ENCODE data around the gene KIF16B.

The KIF16B gene

DNA sequence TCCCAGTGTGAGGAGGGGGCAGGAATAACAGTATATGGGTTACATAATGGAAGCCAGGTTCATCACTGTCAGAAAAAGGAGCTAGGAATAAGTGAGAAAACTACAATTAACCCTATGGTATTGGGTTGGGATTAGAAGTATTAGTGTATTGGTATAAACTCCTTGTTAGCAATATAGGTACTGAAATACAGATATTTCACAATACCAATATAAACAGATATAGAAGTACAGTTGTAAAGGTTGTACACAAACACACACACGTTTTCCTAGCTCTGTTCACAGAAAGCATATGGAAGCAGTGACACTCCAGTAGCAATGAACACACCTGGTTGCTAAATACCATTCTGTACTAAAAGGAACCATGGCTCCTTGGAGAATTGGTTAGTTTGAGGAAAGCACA, 148.5 kb downstream of the KIF16B start:
- FAIRE-seq, result no peak

- FAIRE-seq, result no peak
These were observed 149.7 kb downstream of the KIF16B start for GRCh38 chr20:16423311-16424212.

DNA sequence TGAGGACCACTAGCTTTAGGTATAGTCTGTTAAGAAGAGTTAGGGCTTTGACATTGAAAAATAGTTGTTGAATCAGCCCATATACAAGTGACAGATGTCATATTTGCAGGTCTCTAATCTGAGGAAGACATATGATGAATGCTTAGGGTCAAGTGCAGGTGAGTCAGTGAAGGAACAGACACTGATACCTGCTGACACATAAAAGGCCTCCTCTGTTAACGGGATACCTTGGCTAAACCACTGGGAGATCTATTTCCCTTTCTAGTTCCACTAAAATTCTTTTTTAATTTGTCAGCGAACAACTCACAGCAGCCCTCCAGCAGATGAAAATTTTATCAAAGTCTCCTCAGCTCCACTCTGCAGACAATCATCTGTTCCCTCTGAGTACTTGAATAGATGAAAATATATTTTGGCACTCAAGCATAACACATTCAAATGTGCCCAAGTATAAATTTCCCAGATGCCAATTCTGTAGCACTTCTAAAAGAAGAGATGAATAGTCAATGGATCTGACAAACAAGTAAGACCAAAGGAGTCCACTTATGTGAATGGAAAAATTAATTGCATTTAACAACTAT, 154.0 kb downstream of the KIF16B start:
- FAIRE-seq, result no peak

- FAIRE-seq, result no peak
These were observed 154.6 kb downstream of the KIF16B start for GRCh38 chr20:16418616-16419015.

DNA sequence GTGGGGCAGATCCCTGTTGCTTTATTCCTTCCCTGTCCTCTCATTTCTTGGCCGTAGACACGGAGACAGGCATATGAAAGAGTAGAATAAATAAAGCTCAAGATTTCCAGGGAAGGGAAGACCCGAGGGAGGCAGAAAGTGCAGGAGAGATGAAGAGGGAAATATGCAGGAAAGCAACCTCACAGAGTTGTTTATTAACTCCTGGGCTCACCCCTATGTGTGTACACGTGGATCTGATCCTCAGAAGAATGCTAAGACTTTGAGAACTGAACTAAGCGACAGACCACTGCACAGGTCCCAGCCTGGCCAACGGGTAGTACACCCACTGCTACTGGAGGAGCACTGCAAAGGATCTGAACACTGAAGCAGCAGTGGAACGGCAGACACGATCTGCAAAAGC, 156.2 kb downstream of the KIF16B start:
- no peak for FAIRE-seq

- FAIRE-seq, result no peak
These were observed 157.9 kb downstream of the KIF16B start for GRCh38 chr20:16415071-16416053.

DNA sequence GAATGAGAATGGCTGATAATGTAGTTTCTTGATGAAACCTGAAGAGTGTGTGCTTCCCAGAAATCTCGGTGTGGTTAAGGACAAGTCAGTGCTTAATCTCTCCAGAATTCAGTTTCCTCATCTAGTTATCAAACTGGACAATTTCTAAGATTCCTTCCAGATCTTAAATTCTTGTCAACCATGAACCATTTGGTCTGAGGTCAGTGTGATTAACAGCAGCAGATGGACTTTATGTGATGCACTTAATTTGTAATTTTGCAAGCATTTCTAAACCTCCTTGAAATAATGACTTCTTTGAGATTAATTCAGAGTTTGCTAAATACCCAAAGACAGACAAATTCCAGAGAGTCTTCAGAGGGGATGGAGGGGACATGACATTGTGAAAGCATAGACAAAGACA, 160.3 kb downstream of the KIF16B start:
- no peak for FAIRE-seq

DNA sequence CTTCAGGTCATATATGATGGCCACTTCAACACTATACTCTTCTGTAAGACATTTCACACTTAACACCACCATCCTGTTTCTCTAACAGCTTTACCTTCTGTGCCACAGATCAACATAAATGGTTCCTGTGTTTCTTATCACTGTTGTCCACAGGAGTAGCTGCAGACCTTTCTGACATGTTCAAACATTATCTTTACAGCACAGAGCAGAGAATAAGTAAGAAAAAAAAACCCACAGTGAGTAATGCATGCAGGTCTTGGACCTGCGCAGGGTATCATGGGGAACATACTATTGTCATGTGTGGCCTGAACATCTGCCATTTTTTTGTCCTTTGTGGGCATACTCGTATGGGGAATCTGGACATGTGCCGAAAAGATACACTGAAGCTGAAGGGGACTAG, 161.9 kb downstream of the KIF16B start:
- no peak for FAIRE-seq

- FAIRE-seq, result no peak
These were observed 162.6 kb downstream of the KIF16B start for GRCh38 chr20:16410626-16411025.

GRCh38 chr20:16408981-16409380, 164.3 kb downstream of the KIF16B start:
- FAIRE-seq, result no peak

DNA sequence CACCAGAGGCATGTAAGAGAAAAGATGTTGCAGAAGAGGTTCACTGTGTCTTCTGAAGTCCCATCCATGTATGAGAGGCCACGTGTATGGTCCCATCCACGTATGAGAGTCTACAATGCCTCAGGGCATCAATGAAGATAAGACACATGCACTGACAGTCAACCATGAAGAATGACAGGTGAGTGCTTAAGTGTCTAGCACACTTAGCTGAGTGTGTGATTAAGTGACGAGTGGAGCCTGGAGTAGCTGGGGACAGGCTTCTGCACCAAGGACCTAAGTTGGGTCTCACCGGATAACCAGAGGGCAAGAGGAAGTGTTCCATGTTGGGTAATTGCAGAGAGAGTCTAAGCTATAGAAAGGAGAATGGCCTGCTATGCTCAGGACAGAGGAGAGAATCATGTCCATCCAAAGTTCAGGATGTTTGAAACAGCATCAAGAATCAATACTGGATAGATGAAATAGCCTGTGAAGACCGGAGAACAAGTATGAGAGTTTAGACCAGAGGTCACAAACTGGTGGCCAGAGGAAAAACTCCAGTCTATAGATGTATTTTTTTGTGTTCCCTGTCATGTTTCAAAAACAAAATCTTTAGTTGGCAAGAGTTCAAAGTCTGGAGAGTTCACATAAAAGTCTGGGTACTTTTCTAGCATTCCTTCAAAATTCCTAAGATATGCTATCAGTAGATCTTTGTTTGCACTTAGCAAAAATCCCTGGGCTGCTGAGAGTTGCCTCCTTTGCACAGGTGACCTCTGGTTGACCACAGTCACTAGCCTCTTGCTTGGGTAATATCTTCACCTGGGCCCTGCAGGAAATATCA, 165.8 kb downstream of the KIF16B start:
- FAIRE-seq, result no peak

DNA sequence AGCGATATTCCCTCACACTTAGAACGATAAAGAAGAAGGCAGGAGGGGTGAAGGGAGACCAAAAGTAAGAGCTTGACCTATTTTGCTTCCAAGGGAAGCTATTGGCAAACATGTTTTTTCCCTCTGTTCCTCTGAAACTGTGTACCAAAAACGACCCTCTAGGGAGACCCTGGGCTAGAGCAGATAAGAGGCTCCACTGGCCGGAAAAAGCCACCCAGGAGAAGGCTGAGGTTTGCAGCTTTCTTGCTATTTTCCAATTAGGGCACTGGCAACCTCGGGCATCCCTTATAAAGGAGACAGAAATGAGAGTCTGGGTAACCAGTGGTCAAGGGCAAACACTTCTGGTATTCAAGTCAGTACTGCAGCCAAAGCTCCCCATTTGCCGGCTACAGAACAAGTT, 168.0 kb downstream of the KIF16B start:
- no peak for FAIRE-seq

DNA sequence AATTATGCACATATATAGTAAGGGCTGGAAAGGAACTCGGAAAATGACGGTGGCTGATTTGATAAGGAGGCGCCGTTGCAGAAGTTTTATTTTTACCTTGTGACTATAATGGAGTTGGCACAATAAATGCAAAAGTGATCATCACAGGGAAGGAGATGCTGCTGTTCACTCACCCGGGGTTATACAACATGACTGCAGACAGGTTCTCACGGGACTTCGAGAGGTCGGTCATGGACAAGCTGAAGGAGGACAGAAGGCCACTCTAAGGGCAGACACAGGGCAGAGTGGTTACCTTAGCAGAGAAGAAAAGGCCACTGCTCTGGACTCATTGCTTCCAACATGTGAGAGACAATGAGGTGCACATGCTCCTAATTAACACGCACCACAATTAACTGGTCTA, 168.6 kb downstream of the KIF16B start:
- FAIRE-seq, result no peak

GRCh38 chr20:16404171-16404570, 169.1 kb downstream of the KIF16B start:
- no peak for FAIRE-seq

GRCh38 chr20:16400234-16400633, 173.0 kb downstream of the KIF16B start:
- no peak for FAIRE-seq

DNA sequence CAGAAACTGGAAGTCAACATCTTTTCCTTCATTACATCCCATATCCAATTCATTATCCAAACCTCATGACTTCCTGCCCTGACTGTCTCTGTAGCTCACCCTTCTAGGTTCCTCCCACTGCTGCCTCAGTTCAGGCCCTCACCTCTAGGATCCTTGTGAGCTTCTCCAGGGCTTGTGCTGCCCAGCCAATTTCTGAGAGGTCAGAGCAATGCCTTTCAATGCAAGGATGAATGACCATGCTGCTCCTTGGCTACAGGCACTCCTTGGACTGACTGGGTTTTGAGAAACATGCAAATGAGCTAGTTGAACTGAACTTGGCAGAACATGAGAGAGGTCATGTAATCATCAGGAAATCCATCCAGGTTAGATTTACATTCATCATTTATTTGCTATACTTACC, 173.4 kb downstream of the KIF16B start:
- no peak for FAIRE-seq

- no peak for FAIRE-seq
These were observed 176.2 kb downstream of the KIF16B start for GRCh38 chr20:16397086-16397485.

- no peak for FAIRE-seq
These were observed 177.9 kb downstream of the KIF16B start for GRCh38 chr20:16395366-16395765.

- FAIRE-seq, result no peak
These were observed 178.5 kb downstream of the KIF16B start for GRCh38 chr20:16394784-16395183.

DNA sequence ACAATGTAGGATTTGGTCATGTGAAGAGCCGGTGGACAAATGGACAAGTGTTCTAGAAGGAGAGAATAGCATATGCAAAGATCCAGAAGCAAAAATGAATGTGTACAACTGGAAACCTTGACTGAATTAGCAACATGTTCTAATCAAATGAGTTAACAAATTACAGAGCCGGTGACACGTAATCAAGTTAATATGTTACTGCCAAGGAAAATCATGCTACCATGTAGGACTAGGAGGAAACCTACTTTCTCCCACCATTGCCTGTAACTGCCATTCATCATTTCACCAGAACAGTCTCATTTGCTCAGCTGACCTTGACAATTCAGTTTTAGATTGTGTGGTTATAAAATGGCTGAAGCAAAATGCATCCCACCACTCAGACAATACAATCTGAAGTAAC, 179.4 kb downstream of the KIF16B start:
- FAIRE-seq, result no peak

- no peak for FAIRE-seq
These were observed 180.0 kb downstream of the KIF16B start for GRCh38 chr20:16393297-16393696.

DNA sequence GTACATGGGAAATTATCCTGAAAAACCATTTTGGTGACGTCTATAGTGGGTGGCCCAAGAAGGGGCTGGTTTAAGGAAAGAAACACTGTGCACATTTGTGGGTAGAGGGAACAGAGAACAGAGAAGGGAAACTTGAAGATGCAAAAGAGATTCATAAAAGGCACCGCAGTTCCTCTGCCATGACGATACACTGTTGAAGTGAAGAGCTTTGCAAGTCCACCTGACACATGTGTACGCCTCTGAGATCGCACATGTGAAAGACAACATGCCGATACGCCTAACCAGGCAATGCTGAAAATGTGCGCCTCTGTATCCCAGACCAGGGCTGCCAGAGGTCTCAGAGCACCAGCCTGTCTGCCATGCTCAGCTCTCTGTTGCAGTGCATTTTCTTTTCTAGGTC, 180.9 kb downstream of the KIF16B start:
- no peak for FAIRE-seq
